Measurements from ENCODE around the gene PLPP4. TPM values are rescaled to one million over a fixed set of nuclear protein-coding genes. Genes with fewer than 3 reads are reported as not detected.

PLPP4 gene
- total and polyA plus RNA-seq, 11 donors: 0.29 TPM; not detected in 10

DNA sequence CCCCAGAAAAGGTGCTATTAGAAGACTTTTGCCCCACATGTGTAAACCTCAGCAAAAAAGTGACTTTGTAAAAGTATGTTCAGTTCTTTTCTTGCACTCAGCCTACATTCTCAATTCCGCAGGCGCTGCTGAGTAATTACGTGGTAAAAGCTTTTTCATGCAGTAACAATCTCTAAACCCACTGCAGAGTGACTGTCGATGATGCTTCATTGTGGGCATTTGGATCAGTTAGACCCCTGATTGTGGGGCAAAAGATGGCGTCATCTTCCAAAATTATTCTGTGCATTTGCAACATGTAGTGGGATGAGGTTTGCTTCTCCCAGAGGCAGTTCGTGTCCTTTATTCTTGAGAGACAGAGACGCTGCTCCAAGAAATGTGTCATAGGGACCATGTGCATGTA lies 85.6 kb downstream of the PLPP4 start:
- TF ChIP-seq, protein P1, sequence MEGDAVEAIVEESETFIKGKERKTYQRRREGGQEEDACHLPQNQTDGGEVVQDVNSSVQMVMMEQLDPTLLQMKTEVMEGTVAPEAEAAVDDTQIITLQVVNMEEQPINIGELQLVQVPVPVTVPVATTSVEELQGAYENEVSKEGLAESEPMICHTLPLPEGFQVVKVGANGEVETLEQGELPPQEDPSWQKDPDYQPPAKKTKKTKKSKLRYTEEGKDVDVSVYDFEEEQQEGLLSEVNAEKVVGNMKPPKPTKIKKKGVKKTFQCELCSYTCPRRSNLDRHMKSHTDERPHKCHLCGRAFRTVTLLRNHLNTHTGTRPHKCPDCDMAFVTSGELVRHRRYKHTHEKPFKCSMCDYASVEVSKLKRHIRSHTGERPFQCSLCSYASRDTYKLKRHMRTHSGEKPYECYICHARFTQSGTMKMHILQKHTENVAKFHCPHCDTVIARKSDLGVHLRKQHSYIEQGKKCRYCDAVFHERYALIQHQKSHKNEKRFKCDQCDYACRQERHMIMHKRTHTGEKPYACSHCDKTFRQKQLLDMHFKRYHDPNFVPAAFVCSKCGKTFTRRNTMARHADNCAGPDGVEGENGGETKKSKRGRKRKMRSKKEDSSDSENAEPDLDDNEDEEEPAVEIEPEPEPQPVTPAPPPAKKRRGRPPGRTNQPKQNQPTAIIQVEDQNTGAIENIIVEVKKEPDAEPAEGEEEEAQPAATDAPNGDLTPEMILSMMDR (IDR thresholded peaks at IDR 0.05): no peak
- no peak for TF ChIP-seq POLR2A (IDR thresholded peaks at IDR 0.05)

GRCh38 chr10:120543291-120543690 lies 86.3 kb downstream of the PLPP4 start:
- intact Hi-C loops (cut with DNase I): no loop called here
- no peak for TF ChIP-seq POLR2A (IDR thresholded peaks at IDR 0.05)
- TF ChIP-seq, protein P1 (IDR thresholded peaks at IDR 0.05): no peak
- Histone ChIP-seq H3K27ac (no peak overlapping the region), H3K4me3 (no peak overlapping the region), H3K9me3 (peaks cover 0 to 6% (median 0%) of the 10 kb centered on the region in 12 donors), H3K4me1 (no peaks in the 10 kb centered on the region), H3K27me3 (no peaks in the 10 kb centered on the region), H3K36me3 (no peaks in the 10 kb centered on the region)
- ATAC-seq: no peak
- no peak for DNase-seq
- 90 to 93% (median 91%) methylated on average over 2 of the region's 2 CpGs for WGBS, 4 donors

More for the DNA sequence above, 85.6 kb downstream of the PLPP4 start:
- Histone ChIP-seq H3K4me1 (no peaks in the 10 kb centered on the region), H3K27ac (no peak overlapping the region), H3K9me3 (no peaks in the 10 kb centered on the region), H3K4me3 (no peak overlapping the region), H3K36me3 (no peaks in the 10 kb centered on the region), H3K27me3 (no peaks in the 10 kb centered on the region)
- no peak for DNase-seq
- 78 to 85% (median 83%) methylated on average over 7 of the region's 7 CpGs for WGBS, 4 donors
- ATAC-seq: no peak
- intact Hi-C loops (cut with DNase I): no loop called here

GRCh38 chr10:120548210-120548609 lies 91.2 kb downstream of the PLPP4 start:
- TF ChIP-seq, protein P1 (IDR thresholded peaks at IDR 0.05): no peak
- no peak for TF ChIP-seq POLR2A (IDR thresholded peaks at IDR 0.05)
- Histone ChIP-seq H3K27me3 (no peaks in the 10 kb centered on the region), H3K36me3 (no peaks in the 10 kb centered on the region), H3K27ac (no peak overlapping the region), H3K9me3 (peaks cover 0 to 19% (median 3%) of the 10 kb centered on the region in 12 donors), H3K4me3 (no peak overlapping the region), H3K4me1 (no peaks in the 10 kb centered on the region)
- DNase-seq: no peak
- intact Hi-C loops (cut with DNase I): no loop called here
- ATAC-seq: no peak
- 75 to 82% (median 79%) methylated on average over 4 of the region's 4 CpGs for WGBS, 4 donors

GRCh38 chr10:120552262-120552661 lies 95.2 kb downstream of the PLPP4 start:
- ATAC-seq: no peak
- TF ChIP-seq, protein P1 (IDR thresholded peaks at IDR 0.05): no peak
- no peak for TF ChIP-seq POLR2A (IDR thresholded peaks at IDR 0.05)
- H3K36me3 ChIP-seq: no peaks in the 10 kb centered on the region
- H3K27me3 ChIP-seq: no peaks in the 10 kb centered on the region
- H3K27ac ChIP-seq: no peak overlapping the region
- 70 to 71% (median 70%) methylated on average over 2 of the region's 2 CpGs for WGBS, 4 donors
- no peaks in the 10 kb centered on the region for H3K4me1 ChIP-seq
- H3K4me3 ChIP-seq: no peak overlapping the region
- no peak for DNase-seq
- intact Hi-C loops (cut with DNase I): no loop called here
- H3K9me3 ChIP-seq: peaks cover 0 to 33% (median 14%) of the 10 kb centered on the region in 12 donors
